Keratinocyte (primary cell): ENCODE results near the gene PPP1R17.

ENCODE experiments used
- CTCF ChIP-seq, 3 experiments: IDR thresholded peaks in 1 of 3; conservative IDR thresholded peaks in 1 of 3; optimal IDR thresholded peaks in 1 of 3; 2 replicates in 2 of 3; 3 replicates in 1 of 3; pipeline versions ENCODE3 to v1.5.1; 2011; ENCODE audit warnings: low read length in 3 of 3, mild to moderate bottlenecking in 3 of 3, moderate library complexity in 2 of 3, control low read depth in 1 of 3, inconsistent platforms in 1 of 3; ENCODE audit not compliant: insufficient read depth in 2 of 3; ENCODE audit errors: extremely low read depth in 1 of 3
- EZH2 ChIP-seq: IDR thresholded peaks from one replicate; pipeline ENCODE4 v1.6.1; 2012; ENCODE audit warnings: inconsistent platforms, mild to moderate bottlenecking, low read length, moderate library complexity

- TF ChIP-seq CTCF (optimal IDR thresholded peaks at IDR 0.05 in 1 of 3, IDR thresholded peaks at IDR 0.05 in 1 of 3, conservative IDR thresholded peaks at IDR 0.05 in 1 of 3; ENCODE audit: extremely low read depth in 1 of 3, insufficient read depth in 2 of 3, low read length in 3 of 3) (no peak), EZH2 (no peak)
Observed at GRCh38 chr7:31747553-31747952, 60.5 kb downstream of the PPP1R17 start.
